Activated gamma-delta T cell treated with Interleukin-2 at 50 U/mL for 16 hours (primary cell): ENCODE results near the gene CHI3L2.
"Not testable (repeated sequence)": the region's sequence is repeated elsewhere in the genome, so short reads cannot be mapped to it uniquely, and the experiment has no call there.

Experiments used
- DNase-seq: peaks from one replicate; pipeline ENCODE4 v3.0.0-alpha.2; 2020

The CHI3L2 gene

GRCh38 chr1:111202707-111203623, 24.5 kb upstream of the CHI3L2 start:
- no peak for DNase-seq

GRCh38 chr1:111203681-111204200, 23.8 kb upstream of the CHI3L2 start:
- peak; percentile 89 for DNase-seq

GRCh38 chr1:111204201-111204982, 23.1 kb upstream of the CHI3L2 start:
- peak; percentile 75 for DNase-seq

GRCh38 chr1:111204983-111205713, 22.4 kb upstream of the CHI3L2 start:
- no peak for DNase-seq

DNA sequence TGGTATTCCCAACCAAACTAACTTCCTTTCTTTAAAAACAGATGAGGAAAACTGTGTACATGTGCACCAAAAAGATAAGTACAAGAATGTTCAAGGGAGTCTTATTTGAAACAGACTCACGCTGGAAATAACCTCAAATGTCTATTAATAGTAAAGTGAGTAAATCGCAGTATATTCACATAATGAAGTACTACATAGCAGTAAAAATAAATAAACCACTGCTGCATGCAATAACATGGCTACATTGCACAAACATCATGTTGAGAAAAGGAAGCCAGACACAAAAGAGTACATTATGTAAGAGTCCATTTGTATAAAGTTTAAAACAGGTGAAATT, 21.8 kb upstream of the CHI3L2 start:
- no peak for DNase-seq

GRCh38 chr1:111208921-111209320, 18.6 kb upstream of the CHI3L2 start:
- no peak for DNase-seq

GRCh38 chr1:111209622-111210021, 17.9 kb upstream of the CHI3L2 start:
- DNase-seq: no peak

DNA sequence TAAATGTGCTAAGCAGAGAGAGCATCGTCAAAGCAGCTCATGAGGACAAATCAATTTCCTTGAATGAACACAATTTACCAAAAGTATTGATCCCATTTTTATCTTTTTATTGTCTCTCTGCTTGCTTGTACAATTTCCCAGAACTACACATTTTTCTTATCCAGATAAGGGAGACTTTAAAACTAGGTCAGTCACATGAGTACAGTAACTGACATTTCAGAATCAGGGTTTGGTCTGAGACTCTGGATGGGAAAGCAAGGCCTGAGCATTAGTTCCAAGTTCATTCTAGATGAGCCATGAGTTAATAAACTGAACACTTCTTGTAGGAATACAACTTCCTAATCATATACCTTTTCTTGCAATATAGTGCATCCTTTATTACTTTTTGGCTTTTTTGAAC, 15.6 kb upstream of the CHI3L2 start:
- DNase-seq: no peak

DNA sequence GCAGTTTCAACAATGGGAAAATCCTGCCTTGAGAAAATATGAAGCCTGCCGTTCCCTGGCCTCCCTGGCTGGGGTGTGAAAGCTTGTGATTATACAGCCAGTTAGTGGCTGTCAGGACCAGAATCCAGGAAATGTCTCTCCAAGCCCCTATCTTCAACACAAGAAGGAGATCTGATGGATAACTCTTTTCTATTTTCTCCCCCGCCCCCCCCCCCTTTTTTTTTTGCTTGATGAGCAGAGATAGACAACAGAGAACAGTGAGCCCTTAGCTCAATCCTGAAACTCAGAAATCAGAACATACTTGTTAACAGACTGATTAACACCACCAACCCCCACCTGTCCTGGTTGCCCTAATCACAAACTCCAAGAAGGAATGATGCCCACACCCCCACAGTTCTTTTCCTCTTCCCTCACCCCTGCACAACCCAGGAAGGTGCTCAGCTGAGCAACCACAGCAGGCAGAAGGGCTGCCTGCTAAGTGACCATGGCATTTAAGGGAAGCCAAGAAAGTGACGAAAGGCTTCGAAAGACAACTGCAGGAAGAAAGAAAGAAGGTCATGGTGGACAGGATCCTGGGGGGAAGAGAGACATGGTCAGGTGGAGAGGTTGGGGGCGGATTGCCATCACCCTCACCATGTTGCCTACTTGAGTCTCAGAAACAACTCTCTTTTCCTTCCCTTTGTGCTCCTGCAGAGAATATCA, 14.7 kb upstream of the CHI3L2 start:
- no peak for DNase-seq

DNA sequence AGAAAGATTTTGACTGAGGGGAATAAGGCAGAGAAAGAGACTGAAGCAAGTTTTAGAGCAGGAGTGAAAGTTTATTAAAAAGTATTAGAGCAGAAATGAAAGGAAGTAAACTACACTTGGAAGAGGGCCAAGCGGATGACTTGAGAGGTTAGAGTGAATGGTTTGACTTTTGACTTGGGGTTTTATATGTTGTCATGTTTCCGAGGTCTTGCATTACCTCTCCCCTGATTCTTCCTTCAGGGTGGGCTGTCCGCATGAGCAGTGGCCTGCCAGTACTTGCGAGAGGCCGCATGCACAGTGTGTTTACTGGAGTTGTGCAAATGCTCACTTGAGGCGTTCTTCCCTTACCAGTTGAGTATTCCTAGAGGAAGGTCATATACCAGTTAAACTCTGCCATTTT, 14.1 kb upstream of the CHI3L2 start:
- DNase-seq: no peak

DNA sequence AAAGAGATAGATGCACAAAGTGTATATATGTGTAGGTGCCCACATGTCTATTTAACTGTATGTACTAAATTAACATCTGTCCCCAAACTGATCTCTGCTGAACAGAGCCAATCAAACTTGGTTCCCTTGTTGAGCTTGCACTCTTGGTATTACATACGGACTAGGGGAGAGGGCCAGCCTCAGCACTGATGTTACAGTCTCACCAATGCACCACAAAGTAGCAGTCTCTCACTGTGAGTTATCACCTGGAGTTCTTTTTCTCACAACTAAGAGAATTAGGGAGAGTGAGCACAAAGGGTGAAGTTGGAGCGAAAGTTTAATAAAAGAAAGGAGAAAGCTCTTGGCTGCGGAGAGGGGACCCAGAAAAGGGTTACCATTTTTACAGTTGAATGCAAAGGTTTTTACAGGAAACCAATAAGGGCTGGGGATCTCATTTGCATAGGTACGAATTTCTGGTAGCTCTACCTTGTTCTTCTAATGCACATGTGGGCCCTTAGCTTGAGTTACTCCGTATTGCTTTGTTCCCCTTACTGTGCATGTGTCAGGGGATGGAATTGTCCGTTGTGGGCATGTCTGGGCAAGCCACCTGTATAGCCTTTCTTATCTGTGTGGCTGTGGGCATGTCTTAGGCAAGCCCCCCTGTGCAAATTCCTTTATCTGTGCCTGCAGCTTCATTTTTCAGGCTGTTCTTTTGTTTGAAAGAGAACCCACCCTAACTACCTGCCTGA, 13.3 kb upstream of the CHI3L2 start:
- no peak for DNase-seq

- no peak for DNase-seq
Measured at GRCh38 chr1:111214884-111215283, 12.6 kb upstream of the CHI3L2 start.

DNA sequence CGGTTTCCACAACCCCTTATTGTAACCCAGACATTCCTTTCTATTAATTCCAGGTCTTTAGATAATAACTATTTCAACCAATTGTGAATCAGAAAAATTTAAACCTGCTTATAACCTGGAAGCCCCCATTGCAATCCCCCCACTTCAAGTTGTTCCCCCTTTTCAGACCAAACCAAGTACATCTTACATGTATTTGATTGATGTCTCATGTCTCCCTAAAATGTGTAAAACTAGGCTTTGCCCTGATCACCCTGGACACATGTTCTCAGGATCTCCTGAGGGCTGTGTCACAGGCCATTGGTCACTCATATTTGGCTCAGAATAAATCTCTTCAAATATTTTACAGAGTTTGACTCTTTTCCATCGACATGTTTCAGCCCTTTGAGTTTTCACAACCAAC, 12.2 kb upstream of the CHI3L2 start:
- not testable (repeated sequence) for DNase-seq

DNA sequence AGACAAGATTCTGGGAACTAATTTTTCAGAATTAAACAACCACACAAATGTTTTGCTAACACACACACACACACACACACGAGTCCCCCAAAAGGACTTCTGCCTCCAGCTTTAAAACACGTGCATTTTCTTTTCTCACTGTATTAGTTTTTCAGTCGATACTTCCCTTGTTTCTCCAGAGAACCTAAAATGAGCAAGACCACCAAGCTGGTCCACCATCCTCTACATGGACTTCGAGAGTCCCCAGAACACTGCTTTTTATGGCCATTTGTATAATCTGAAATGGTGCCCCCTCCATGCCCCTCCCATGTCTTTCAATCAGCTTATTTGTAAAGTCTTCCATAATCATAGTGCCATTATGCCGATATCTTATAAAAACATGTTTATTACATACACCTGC, 10.8 kb upstream of the CHI3L2 start:
- DNase-seq: no peak

GRCh38 chr1:111217183-111217910, 10.2 kb upstream of the CHI3L2 start:
- DNase-seq: no peak

DNA sequence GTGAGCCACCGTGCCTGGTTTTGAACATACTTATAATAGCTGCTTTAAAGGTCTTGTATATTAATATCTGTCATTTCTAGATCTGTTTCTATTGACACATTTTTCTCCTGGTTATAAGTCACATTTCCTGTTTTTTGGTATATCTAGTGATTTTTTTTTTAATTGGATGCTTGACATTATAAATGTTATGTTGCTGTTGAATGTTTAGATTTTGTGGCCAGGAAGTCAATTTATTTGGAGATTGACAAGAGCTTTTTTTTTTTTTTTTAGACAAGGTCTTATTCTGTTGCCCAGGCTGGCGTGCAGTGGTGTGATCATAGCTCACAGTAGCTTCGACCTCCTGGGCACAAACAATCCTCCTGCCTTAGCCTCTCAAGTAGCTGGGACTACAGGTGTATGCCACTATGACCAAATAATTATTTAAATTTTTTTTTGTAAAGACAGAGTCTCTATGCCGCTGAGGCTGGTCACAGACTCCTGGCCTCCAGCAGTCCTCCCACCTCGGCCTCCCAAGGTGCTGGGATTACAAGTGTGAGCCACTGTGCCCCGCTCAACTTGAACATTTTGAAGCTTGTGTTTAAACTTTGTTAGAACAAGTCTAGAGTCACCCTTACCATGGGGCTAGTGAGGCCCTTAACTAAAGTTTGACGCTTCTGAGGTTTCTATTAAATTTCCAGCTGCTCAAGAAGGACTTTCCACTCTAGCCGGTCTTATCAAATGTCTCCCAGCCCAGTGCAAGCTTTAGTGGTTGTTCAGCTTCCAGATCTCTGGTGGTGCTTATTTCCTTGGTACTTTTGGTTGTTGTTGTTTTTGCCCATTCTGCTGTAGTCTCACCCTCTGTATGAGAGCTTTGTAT, 8.6 kb upstream of the CHI3L2 start:
- DNase-seq: no peak

GRCh38 chr1:111219557-111220286, 7.8 kb upstream of the CHI3L2 start:
- no peak for DNase-seq

DNA sequence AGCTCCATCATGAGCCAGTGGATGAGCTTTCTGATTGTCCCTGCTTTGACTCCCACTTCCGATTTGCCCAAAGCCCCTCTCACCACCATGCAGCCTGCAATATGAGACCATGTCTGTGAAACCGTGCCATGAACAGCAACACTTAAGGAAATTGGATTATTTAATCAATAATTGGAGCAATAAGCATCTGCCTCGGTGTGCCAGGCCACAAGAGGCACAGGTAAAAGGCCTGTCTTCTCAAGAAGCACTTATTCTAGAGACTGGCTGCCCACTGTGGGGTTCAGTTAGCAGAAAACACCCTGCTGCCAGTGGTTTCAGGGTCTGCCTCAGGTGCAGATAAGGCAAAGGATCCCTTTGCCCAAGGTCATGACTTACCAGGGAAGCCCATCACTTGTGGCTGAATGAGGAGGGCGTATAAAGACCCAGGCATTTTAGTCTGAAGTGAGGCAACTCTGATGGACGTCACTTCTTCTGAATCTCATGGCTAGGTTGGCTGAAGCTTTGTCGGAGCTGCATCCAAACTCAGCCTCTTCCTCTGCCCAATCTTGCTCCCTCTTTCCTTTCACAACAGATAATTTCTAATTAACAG, 7.1 kb upstream of the CHI3L2 start:
- DNase-seq: no peak

DNA sequence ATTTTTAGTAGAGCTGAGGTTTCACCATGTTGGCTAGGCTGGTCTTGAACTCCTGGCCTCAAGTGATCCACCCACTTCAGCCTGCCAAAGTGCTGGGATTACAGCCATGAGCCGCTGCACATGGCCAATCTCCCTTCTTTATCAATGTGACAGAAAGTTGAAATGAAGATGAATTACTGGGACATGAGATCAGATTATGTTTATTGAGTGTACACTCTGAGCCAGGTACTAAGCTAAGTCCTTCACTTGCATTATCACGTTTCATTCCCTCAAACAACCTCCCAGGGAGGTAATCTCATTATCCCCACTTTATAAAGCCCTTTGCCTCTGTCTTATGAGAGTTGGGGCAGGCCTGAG, 6.3 kb upstream of the CHI3L2 start:
- DNase-seq: no peak
